ENCODE data around the gene SAXO1. TPM values are rescaled to one million over a fixed set of nuclear protein-coding genes. Genes with fewer than 3 reads are reported as not detected.

Gene SAXO1
- total RNA-seq, 4 donors from 2014 or later, result 0.39 TPM; not detected in 3

DNA sequence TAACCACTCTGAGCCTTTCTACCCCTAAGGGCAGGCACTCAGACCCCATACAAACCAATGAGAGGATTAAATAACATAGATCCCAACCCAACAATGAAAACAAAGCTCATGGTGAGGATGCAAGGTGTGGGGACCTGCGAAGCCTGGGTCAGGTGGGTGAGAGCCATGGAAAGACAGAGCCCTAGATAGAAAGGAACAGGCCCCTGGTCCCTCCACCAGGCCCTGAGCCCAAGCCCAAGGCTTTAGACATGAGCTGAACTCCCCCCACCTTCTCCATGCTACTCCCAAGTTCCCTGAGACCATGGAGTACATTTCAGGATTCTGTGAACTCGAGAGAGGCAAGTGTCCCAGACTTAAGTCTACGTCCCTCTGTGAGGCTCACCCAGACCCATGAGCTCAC lies 106.5 kb downstream of the SAXO1 start:
- 97% methylated on average over 3 of the region's 3 CpGs; no CpG with 5 or more reads in 1 of the 2 donors for WGBS, 2 donors (ENCODE audit: low coverage in 1 of 2)
- no peak for TF ChIP-seq EP300 (IDR thresholded peaks at IDR 0.05)
- TF ChIP-seq CTCF (IDR thresholded peaks at IDR 0.05), result no peak
- TF ChIP-seq POLR2AphosphoS5 (IDR thresholded peaks at IDR 0.05), result no peak
- no peak for TF ChIP-seq POLR2A (IDR thresholded peaks at IDR 0.05)
- Histone ChIP-seq H3K9me3 (no peaks in the 10 kb centered on the region), H3K4me3 (no peak overlapping the region), H3K36me3 (no peaks in the 10 kb centered on the region), H3K27ac (no peak overlapping the region), H3K4me1 (peaks cover 0 to 12% (median under 1%) of the 10 kb centered on the region in 3 donors), H3K27me3 (no peaks in the 10 kb centered on the region)
- no peak for ATAC-seq

DNA sequence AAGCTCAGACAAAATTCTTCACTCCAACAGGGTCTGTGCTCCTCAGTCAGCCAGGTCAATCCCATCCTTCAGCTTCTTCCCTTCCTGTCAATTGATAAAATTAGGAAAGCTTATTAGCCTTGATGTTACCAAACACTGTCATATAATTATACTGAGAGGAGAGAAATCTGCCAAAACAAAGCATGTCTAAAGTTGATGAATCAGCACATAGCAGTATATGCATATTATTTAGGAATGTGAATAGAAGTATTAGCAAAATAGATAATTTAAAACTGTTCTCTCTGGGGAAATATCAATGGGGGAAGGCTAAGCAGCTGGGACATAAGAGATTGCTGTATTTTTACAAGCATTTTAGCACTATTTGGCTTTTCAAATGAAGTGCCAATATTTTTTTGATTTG lies 107.1 kb downstream of the SAXO1 start:
- no peak for ATAC-seq
- no peaks in the 10 kb centered on the region for H3K27me3 ChIP-seq
- TF ChIP-seq POLR2A (IDR thresholded peaks at IDR 0.05), result no peak
- no peak for TF ChIP-seq POLR2AphosphoS5 (IDR thresholded peaks at IDR 0.05)
- no peak for TF ChIP-seq CTCF (IDR thresholded peaks at IDR 0.05)
- TF ChIP-seq EP300 (IDR thresholded peaks at IDR 0.05), result no peak
- peaks cover 0 to 18% (median 7%) of the 10 kb centered on the region in 3 donors for H3K4me1 ChIP-seq
- no peaks in the 10 kb centered on the region for H3K36me3 ChIP-seq
- H3K27ac ChIP-seq, result no peak overlapping the region
- no peak overlapping the region for H3K4me3 ChIP-seq
- H3K9me3 ChIP-seq, result no peaks in the 10 kb centered on the region

- WGBS, 2 donors (ENCODE audit: low coverage in 1 of 2), result 84 to 89% methylated on average over 3 to 5 of the region's 6 CpGs
- H3K9me3 ChIP-seq, result no peaks in the 10 kb centered on the region
- peaks cover 0 to 29% (median 13%) of the 10 kb centered on the region in 3 donors for H3K4me1 ChIP-seq
- H3K36me3 ChIP-seq, result no peaks in the 10 kb centered on the region
- H3K27ac ChIP-seq, result no peak overlapping the region
- no peak overlapping the region for H3K4me3 ChIP-seq
- no peak for ATAC-seq
- TF ChIP-seq POLR2A (IDR thresholded peaks at IDR 0.05) (no peak), POLR2AphosphoS5 (IDR thresholded peaks at IDR 0.05) (no peak), CTCF (IDR thresholded peaks at IDR 0.05) (no peak), EP300 (IDR thresholded peaks at IDR 0.05) (no peak)
- H3K27me3 ChIP-seq, result no peaks in the 10 kb centered on the region
Observed at GRCh38 chr9:18923671-18924430, 109.2 kb downstream of the SAXO1 start.

GRCh38 chr9:18923167-18923566 lies 109.8 kb downstream of the SAXO1 start:
- TF ChIP-seq CTCF (IDR thresholded peaks at IDR 0.05) (no peak), EP300 (IDR thresholded peaks at IDR 0.05) (no peak), POLR2AphosphoS5 (IDR thresholded peaks at IDR 0.05) (no peak), POLR2A (IDR thresholded peaks at IDR 0.05) (no peak)
- no peak for ATAC-seq

More at GRCh38 chr9:18923167-18923566, 109.8 kb downstream of the SAXO1 start:
- no peak overlapping the region for H3K27ac ChIP-seq
- 49% methylated on average over 2 of the region's 2 CpGs; no CpG with 5 or more reads in 1 of the 2 donors for WGBS, 2 donors (ENCODE audit: low coverage in 1 of 2)
- H3K4me1 ChIP-seq, result peaks cover 0 to 29% (median 13%) of the 10 kb centered on the region in 3 donors
- H3K27me3 ChIP-seq, result no peaks in the 10 kb centered on the region
- no peaks in the 10 kb centered on the region for H3K9me3 ChIP-seq
- no peak overlapping the region for H3K4me3 ChIP-seq
- no peaks in the 10 kb centered on the region for H3K36me3 ChIP-seq

Measured in gastroesophageal sphincter (tissue), 4 donors.